ENCODE measurements around the gene CCDC3.
"Not testable (repeated sequence)": the region's sequence is repeated elsewhere in the genome, so short reads cannot be mapped to it uniquely, and the experiment has no call there.

The CCDC3 gene

GRCh38 chr10:12873172-12873571 is 128.3 kb downstream of the CCDC3 start:
- in situ Hi-C loops (cut with MboI; ENCODE audit: low sequenced_read_pairs, unreplicated experiment), result no loop called here
- DNase-seq (ENCODE audit: low spot score), result no peak
- no peak for TF ChIP-seq CTCF (IDR thresholded peaks at IDR 0.05; ENCODE audit: borderline replicate concordance, control extremely low read depth, extremely low read depth, insufficient read depth, missing control alignments)

- no peak for DNase-seq (ENCODE audit: low spot score)
- in situ Hi-C loops (cut with MboI; ENCODE audit: low sequenced_read_pairs, unreplicated experiment), result no loop called here
- TF ChIP-seq CTCF (IDR thresholded peaks at IDR 0.05; ENCODE audit: borderline replicate concordance, control extremely low read depth, extremely low read depth, insufficient read depth, missing control alignments), result no peak
Measured at GRCh38 chr10:12872577-12872976, 128.9 kb downstream of the CCDC3 start.

- DNase-seq (ENCODE audit: low spot score), result no peak
- no peak for TF ChIP-seq CTCF (IDR thresholded peaks at IDR 0.05; ENCODE audit: borderline replicate concordance, control extremely low read depth, extremely low read depth, insufficient read depth, missing control alignments)
- in situ Hi-C loops (cut with MboI; ENCODE audit: low sequenced_read_pairs, unreplicated experiment), result no loop called here
Measured at GRCh38 chr10:12869427-12869826, 132.1 kb downstream of the CCDC3 start.

GRCh38 chr10:12868229-12868628 is 133.3 kb downstream of the CCDC3 start:
- no peak for TF ChIP-seq CTCF (IDR thresholded peaks at IDR 0.05; ENCODE audit: borderline replicate concordance, control extremely low read depth, extremely low read depth, insufficient read depth, missing control alignments)
- in situ Hi-C loops (cut with MboI; ENCODE audit: low sequenced_read_pairs, unreplicated experiment), result no loop called here
- DNase-seq (ENCODE audit: low spot score), result no peak

GRCh38 chr10:12865515-12865914 is 136.0 kb downstream of the CCDC3 start:
- DNase-seq (ENCODE audit: low spot score); in situ Hi-C loops (cut with MboI; ENCODE audit: low sequenced_read_pairs, unreplicated experiment): not testable (repeated sequence)

- no peak for TF ChIP-seq CTCF (IDR thresholded peaks at IDR 0.05; ENCODE audit: borderline replicate concordance, control extremely low read depth, extremely low read depth, insufficient read depth, missing control alignments)
- DNase-seq (ENCODE audit: low spot score), result no peak
- in situ Hi-C loops (cut with MboI; ENCODE audit: low sequenced_read_pairs, unreplicated experiment), result no loop called here
Measured at GRCh38 chr10:12862459-12862858, 139.1 kb downstream of the CCDC3 start.

GRCh38 chr10:12854988-12855387 is 146.5 kb downstream of the CCDC3 start:
- DNase-seq (ENCODE audit: low spot score), result no peak
- in situ Hi-C loops (cut with MboI; ENCODE audit: low sequenced_read_pairs, unreplicated experiment), result no loop called here
- TF ChIP-seq CTCF (IDR thresholded peaks at IDR 0.05; ENCODE audit: borderline replicate concordance, control extremely low read depth, extremely low read depth, insufficient read depth, missing control alignments), result no peak

Data from GM13976 (cell line).